ENCODE measurements around the gene CLIP3. TPM values are rescaled to one million over a fixed set of nuclear protein-coding genes. Genes with fewer than 3 reads are reported as not detected.

Gene CLIP3
- total and polyA plus RNA-seq, 2 of the 13 experiments (the other 11 are each of a cell fraction or from before 2014, with no cell fraction given), result 0.15 to 1.2 TPM

GRCh38 chr19:36054119-36054732 is 21.6 kb upstream of the CLIP3 start, which contains the start of gene THAP8 (continued):
- TF ChIP-seq CEBPZ (IDR thresholded peaks at IDR 0.05; ENCODE audit: low read length) (no peak), RAD51 (IDR thresholded peaks at IDR 0.05; ENCODE audit: borderline replicate concordance) (peak; percentile 98), EED (CRISPR knock-in tag; IDR thresholded peaks at IDR 0.05) (no peak), LRRFIP1 (CRISPR knock-in tag; conservative IDR thresholded peaks at IDR 0.05) (no peak), ZNF414 (CRISPR knock-in tag; IDR thresholded peaks at IDR 0.05) (peak; percentile 80; the same call in 1 of the 2 replicates), ZBTB46 (CRISPR knock-in tag; IDR thresholded peaks at IDR 0.05; ENCODE audit: borderline replicate concordance) (no peak), SRSF9 (IDR thresholded peaks at IDR 0.05; ENCODE audit: borderline replicate concordance, insufficient read depth, low read depth, low read length, poor library complexity, severe bottlenecking) (no peak), ZSCAN31 (CRISPR knock-in tag; IDR thresholded peaks at IDR 0.05; ENCODE audit: low read depth) (peak; percentile 82; the same call in 1 of the 2 replicates), NR2F1 (CRISPR knock-in tag; IDR thresholded peaks at IDR 0.05) (peak in 1 of 2 experiments; percentile 52; a peak in 1 of 4 replicates), ZNF136 (CRISPR knock-in tag; IDR thresholded peaks at IDR 0.05; ENCODE audit: low read depth) (peak; percentile 87), ZNF20 (CRISPR knock-in tag; IDR thresholded peaks at IDR 0.05) (no peak), WIZ (CRISPR knock-in tag; IDR thresholded peaks at IDR 0.05) (no peak), ZNF446 (CRISPR knock-in tag; IDR thresholded peaks at IDR 0.05) (0 out of 2 replicates have a peak, but pooled peaks have one; percentile 73), HMGXB3 (CRISPR knock-in tag; IDR thresholded peaks at IDR 0.05; ENCODE audit: borderline replicate concordance) (peak; percentile 87; the same call in 1 of the 2 replicates), ZNF788 (CRISPR knock-in tag; IDR thresholded peaks at IDR 0.05; ENCODE audit: borderline replicate concordance) (peak; percentile 71; the same call in 1 of the 2 replicates)

All from HepG2 (cell line).